Measurements from ENCODE around the gene SUN5.

Gene SUN5

DNA sequence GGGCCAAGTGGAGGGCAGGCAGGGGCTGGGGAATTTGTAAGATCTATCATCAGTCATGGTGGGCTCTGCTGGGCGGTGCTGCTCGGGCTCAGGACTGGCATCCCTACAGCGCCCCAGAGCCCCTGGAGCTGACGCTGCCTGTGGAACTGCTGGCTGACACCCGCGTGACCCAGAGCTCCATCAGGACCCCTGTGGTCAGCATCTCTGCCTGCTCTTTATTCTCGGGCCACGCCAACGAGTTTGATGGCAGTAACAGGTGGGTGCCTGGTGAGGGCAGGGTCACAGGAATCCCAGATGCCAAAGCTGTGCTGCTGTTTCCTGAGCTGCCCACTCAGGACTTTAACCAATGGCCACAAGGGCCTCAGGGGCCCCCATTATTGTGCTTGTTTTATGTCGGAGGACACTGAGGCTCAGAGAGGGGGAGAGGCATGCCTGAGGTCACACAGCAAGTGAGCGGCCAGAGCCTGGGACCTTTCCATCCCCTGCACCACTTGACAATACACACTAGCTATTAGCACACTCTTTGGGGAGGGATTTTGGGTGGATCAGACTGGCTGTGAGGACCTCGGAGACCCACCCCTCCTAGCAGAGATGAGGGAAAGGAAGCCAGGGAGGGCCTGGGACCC is 9.6 kb upstream of the SUN5 start:
- no peak for DNase-seq

DNA sequence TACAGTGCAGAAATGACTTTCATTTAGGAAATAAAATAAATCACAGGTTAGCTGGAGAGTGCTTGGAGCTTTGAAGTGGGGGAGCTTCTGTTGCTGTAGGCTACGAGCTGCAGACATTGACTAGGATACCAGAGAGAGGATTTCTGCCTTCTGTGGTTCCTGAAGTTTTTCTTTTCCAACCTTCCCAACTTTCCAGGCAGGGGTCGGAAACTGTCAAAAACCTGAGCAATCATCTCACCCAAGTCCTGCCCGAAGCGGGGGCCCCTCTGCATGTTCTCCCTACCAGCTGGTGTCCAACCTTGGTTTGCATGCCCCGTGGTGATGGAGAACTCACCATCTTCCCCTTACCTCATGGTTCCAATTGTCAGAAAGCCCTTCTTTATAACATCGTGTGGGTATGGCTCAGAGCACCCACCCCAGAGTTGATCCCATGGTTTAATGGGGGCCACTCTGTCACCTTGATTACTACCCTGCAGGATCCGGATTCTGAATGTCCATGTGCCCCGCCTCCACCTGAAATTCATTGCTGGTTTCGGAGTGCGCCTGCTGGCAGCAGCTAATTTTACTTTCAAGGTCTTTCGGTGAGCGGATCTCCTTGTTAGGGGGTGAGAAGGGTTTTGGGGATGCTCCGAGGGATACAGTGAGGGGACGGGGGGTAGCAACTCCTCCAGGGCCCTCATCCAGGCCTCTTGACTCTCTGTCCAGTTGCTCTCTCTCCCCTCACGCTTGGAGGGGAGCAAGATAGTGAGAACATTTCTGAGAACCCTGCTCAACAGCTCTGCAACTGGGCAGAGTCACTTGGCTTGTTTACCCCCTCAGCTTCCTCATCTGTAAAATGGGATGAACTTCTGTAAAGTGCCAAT is 8.3 kb upstream of the SUN5 start:
- DNase-seq, result no peak

DNA sequence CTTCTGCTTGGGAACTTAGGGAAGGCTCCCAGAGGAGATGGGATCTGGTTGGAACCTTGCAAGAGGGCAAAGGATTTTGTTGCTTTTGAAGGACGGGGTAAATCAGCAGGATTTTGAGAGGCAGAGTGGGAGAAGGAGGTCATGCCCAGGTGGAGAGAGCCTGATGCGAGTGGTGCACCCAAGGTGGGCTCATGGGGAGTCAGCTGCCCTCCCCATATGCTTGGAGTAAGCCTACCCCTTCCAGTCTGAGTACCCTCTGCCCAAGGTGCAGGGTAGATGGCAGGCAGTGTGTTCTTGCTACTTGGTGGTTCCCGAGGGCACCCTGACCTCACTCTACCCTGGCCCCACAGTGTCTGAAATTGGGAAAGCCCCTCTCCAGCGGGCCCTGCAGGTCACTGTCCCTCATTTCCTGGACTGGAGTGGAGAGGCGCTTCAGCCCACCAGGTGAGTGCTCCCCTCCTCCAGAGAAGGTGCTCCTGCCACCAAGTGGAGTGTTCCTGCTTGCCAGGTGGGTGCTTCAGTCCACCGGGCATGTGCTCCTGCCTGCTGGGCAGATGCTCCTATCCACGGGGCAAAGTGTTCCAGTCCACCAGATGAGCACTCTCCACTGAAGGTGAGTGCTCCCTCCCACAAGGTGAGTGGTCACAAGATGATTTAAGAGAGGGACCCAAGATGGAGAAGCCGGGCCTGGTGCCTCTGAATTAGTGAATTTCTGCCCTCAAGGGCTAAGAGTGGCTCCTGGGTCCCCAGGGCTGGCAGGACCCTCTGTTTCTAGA is 6.6 kb upstream of the SUN5 start:
- DNase-seq, result no peak

DNA sequence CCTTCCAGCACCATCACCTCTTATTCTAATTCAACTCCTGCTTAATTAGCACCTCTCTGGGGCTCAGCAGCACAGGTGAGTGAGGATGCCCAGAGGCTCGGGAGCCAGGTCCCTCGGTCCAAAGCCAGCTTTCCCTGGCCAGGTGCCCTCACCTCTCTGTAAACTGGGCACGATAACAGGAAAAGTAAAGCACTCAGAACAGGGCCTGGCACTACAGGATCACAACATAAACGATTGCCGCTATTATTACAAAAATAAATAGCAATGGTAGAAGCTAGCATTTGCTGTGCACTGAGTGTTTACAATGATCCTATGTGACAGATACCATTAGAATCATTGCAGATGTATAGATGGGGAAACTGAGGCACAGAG is 5.9 kb upstream of the SUN5 start:
- DNase-seq, result no peak

DNA sequence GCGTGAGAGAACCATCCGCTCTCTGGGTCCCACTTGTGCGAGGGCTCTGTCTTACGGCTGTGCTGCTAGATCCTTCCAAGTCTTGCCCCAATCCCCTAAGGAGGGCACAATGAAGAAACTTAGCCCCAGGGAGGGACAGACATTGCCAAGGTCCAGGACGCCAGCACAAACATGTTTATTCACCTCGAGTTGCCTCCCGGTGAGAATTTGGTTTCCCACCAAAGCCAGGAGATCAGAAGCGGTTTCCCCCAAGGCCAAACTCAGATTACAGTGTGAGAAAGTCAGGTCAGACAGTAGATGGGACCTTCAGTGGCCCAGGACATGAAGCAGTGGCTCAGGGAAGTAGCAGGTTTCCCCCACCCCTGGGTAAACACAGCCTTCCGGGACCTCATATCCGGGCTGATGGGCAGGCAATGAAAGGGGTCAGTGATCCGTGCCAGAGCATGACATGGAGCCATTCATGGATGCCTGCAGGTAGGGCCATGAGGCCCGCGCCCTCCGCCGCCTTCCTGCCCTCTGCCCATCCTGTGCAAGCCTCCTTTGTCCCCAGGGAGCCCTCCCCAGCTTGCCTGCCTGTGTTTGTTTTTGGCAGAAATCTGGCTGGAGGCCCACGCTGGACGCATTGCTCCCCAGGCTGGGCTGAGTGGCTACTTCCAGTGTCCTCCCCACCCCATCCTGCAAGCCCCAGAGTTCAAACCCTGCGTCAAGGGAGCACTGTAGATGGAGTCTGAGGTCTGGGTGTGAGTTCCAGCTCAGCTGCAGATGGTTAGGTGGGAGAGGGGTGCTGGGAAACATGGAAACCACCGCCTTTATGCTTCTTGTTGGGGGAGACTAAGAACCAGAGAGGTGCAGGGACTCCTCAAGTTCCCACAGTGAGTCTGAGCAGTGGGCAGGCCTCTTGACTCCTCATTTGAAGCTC is 5.2 kb upstream of the SUN5 start:
- no peak for DNase-seq

DNA sequence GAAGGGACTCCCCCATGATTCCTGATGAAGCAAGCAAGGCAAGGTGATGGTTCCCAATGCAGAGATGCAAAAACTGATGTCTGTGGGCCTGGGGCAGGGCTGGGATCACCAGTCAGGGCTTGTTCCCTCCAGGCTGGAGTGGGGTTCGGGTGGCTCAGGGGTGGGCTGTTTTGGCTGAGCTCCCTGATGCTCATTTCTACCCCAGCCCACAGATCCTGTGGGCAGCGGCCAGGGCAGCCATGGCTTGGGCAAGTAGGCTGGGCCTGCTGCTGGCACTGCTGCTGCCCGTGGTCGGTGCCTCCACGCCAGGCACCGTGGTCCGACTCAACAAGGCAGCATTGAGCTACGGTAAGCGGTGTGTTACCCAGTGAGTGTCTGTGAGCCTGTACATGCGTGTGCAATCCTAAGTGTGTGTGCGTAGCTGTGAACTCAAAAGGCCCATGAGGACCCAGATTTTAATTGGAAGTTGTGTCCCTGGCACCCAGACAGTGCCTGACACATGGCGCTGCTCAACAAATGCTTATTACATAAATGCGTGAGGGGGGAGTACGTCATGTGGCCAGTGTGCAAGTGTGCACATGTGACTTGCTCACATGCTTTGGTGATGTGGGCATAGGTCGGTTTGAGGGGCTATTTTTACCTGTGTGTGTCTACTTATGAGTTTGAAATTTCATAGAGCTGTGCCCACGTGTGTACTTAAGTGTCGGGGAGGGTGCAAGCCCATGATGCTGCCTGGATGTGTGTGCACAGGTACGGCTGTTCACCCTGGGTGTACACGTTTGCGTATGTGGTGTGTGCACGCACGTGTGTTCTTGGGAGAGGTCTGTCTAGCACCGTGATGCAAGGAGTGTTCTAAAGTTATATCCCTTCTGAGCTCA is 4.3 kb upstream of the SUN5 start:
- no peak for DNase-seq

DNA sequence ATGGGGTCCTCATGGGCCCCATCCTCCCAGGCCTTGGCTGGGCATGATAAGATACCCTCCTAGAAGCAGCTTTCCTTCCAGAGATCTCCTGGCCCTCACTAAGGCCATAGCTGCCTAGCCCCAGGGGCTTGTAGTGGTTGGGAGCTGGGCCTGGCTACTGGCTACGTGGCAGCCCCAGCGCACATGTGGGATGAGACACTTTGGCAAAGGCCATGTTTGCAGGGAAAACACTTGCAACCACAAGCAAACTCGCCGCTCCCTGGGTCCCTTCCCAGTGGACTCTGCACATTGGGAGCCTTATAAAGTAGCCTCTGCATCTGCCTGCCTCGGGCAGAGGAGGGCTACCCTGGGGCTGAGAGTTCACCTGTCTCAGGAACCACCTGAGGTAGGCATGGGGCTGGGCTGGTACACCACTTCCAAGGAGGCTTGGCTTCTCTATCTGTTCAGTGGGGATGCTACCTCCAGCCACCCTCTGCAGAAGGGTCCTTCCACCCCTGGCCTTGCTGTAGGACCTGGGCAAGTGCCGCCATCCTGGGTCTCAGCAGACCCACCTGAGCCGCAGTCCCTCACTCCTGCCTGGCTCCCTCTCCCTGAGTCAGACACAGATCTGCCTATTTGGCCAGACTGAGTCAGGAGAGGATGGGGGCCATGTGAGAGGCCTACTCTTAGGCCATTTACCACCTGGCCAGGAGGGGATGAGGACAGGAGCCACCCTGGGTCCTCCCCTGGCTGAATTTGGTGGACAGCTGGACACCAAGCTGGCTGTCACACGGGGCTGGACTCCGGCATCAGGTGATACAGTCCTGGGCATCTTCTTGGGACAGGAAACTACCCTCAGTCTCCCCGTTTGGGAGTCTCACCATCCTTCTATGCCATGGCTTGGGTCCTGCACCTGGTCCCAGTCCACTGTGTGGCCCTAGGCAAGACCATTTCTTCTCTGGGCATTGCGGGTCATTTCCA is 3.4 kb upstream of the SUN5 start, which contains the start of gene BPIFB2:
TSS of gene BPIFB2 (plus strand) at position 329 of the 960 bp plus-strand sequence. CDS start 871 bp downstream, outside the sequence.
- DNase-seq, result no peak

DNA sequence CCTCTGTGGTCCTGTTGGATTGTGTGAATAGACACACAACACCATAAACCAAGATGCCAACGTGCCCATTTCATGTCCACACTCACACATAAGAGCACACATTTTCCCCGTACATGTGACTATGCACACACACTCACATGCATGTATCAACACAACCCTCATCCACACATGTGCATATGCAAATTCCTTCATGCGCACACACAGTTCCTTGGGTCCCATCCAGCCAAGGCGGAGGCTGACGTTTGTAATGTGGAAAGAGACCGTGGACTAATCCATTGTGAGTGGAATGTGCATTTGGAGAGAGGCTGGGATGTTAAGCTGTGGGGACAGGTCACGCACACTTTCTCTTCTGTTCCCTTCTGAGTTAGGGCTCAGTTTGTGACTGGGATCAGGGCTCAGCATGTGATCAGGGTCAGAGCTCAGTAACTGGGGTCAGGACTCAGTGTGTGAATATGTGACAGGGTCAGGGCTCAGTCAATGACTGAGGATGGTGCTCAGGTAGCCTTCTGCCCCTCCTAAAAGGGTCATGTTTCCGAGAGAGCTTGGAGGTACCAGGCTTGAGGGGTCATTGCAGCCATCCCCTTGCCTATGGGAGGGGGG is 2.6 kb upstream of the SUN5 start:
- DNase-seq, result no peak

DNA sequence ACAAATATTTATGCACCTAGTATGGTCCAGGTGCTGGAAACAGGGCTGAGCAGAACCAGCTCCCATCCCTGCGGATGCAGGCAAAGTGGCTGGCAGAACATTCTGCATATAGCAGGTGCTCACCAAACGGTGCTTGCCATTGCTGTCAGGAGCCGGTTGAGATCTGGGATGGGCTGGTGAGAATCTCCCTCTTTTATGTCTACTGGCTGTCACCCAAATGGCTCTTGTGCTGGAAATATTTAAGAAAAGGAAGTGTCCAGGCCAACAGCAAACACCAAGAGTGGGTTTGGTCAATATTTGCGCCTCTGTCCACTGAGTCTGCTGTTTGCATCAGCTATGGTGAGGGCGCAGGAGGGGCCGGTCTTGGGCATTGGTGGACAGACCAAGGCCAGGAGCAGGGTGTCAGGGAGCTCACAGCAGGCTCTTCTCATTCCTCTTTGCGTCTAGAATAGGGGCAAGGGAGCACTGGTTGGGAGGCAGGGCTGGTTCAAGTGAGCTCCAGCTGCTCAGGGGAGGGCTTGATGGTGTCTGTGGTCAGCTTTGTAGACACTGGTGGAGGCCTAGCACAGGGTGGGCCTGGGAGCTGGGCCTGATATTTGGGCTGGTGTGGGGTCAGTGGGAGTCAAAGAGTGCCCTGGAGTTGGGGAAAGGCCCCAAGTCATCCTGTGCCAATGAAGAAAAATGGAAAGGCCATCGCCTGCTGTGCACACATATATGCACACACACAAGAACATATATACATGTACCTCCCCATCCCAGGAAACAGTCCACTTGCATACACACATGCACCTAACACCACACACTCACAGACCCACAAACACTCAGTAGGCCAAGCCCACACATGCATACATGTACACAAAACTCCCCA is 1.9 kb upstream of the SUN5 start:
- DNase-seq, result no peak

DNA sequence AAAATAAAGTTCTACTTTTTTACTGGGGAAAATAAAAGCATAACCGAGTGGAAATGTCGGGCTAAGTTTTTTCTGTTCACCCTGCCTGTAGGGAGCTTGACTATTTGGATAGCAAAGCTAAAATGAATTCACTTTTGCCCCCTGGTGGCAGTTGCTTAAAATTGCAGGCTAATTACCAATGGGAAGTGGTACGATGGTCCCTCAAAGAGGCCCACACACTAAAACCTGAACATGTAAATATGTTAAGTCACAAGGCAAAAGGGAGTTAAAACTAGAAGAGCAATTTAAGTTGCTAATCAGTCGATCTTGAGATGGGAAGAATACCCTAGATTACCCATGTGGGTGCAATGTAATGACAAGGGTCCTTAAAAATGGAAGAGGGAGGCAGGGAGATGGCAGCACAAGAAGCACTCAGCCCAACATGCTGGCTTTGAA is 916 bp upstream of the SUN5 start:
- DNase-seq, result no peak

DNA sequence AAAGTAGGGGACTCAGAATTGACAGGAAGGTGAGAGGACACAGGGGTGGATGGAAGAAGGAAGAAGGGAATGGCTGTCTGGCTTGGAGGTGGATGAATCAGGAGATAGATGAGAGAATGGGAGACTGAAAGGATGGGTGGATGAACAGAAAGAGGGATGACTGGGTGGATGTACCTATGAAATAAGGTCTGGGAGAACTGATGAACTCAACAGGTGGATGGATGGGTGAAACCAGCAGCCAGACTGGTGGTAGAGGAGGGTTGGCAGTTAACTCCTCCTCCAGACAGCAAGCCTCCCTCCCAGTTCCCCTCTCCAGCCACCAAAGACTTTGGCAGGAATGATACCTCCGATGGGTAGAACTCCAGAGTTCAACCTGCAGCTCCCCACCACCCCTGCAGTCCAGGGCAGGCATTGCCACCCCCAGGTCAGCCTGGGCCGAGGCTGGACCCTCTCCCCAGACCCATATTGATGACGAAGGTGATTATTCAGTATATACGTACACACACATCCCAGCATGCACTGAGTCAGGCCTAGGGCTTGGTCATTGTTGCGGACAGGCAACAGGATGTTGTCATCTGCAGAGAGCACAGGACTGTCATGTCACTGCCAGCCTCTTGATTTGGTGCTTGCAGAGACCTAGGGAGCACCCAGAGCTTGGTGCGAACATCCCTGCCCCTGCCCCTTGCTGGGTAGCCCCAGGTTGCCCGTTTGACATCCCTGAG is 2.0 kb downstream of the SUN5 start:
- DNase-seq, result no peak

DNA sequence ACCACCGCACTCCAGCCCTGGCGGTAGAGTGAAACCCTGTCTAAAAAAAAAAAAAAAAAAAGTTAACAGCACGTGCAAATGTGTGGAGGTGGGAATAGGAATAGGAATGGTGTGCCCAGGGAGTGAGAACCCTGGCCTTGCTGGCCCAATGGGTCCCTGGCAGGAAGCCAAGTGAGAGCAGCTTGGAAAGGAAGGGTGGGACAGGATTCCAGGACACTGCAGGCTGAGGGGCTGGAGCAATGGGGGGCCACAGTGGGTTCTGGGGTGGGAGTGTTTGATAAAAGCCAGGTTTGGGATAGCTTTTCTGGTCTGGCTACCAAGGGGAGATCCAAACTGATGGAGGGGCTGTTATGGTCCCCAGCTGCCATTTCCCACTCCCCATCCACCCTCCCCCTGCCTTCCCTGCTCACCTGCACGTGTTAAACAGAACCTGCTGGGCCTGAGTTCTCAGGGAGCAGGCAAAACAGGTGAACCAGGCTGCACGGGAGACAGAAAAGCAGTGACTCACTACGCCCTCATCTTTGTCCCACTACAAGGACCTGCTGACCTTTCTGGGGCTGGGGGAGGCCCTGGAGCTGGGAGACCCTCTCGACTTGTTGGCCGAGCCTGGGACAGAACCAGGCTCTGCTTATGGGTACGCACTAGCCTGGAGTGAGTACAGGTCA is 3.3 kb downstream of the SUN5 start:
- no peak for DNase-seq

DNA sequence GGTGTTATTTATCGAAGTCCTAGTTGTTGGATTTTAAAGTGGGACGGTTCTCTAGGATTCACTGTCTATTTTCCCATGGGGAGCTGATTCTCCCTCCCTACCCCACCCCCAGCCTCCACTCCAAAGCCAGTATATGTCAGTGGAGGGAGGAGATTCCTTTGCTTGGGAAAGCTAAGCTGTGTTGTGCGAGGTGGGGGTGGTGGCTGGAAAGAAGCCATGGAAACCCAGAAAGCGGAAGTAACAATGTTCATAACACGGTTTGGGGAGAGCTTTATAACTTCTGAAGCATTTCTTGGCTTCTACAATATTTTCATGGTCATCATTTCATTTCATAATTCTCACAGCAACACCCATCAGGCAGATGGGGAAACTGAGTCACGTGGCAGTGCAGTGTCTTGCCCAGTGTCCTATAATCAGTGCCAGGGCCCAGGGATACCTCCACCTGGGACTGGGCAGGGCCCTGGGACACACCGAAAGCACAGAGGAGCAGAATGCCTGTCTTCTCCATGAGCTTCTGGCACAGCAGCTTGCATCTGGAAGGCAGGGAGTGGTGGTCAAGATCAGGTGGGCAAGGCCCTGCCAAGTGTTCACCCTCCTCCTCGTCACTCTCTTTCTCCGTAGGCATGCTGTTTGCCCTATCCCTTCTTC is 4.5 kb downstream of the SUN5 start:
- no peak for DNase-seq

DNA sequence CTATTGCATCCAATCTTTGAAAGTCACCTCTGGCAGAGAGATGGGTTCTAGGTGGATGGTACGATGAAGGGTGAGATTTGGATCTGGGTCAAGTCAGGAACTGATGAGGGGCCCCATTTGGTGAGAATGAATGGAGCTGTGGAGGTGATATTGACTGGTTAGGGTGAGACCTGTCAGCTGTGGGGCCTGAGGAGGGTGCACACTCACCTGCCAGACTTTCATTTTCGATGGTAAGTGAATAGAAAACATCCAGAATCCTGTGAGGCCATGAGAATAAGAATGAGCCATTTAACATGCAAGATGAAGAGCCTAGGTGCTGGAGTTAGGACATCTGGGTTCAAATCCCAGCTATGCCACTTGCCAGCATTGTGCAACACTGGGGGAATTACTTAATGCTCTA is 6.8 kb downstream of the SUN5 start:
- no peak for DNase-seq

DNA sequence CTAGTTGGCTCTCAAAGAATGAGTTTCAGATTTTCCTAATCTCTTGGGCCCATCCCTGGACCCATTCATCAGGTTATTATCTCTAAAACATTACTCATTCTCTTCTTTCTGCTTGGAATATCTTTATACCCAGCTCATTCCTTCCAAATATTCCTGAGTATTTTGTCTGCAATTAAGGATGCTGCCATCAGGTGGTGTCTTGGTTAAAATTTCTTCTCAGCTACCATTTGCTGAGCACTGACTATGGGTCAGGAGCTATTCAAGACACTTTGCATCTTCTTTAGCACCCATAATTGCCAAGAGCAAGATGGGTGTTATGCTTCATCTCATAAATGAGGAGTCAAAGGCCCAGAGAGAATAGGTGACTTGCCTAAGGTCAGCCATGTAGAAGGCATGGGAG is 8.4 kb downstream of the SUN5 start:
- DNase-seq, result no peak

DNA sequence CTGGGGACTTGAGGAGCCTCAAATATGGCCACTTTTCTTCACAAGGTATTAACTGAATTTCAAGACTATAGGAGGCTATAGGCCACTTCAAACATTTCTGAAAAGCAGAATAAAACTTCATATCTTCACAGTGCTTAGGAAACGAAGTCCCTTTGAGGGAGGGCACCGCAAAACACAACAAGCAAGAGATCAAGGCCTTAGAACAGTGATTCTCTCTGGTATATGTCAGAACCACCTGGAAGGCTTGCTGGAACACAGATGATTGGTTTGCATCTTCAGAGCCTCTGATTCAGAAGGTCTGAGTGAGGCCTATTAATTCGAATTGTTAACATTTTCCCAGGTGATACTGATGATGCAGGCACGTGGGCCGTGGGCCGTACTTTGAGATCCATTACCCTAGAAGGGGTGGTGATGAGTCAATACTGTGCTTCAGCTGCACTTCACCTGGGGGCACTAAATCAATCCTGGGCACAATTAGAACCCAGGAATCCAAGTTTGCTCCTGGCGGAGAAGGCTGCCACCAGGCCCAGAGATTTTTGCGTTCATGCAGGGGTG is 10.7 kb downstream of the SUN5 start:
- no peak for DNase-seq

Measured in NCI-H1048 (cell line).